LHCN-M2 (cell line): ENCODE measurements around the gene GPSM1. TPM values are rescaled to one million over a fixed set of nuclear protein-coding genes. Genes with fewer than 3 reads are reported as not detected.

Source experiments
- DNase-seq: peaks from one replicate; pipeline ENCODE4 v3.0.0-alpha.2; 2012; ENCODE audit warnings: low read depth
- total RNA-seq: library from RNA; depleted of rRNA; stranded (reverse); fragments of >200 nt; gene quantifications from 2 replicates; pipeline ENCODE4 v1.2.3, GENCODE V29; 2014

Gene GPSM1
- total RNA-seq, 1 experiment from 2014 or later, result 34.1 TPM

DNA sequence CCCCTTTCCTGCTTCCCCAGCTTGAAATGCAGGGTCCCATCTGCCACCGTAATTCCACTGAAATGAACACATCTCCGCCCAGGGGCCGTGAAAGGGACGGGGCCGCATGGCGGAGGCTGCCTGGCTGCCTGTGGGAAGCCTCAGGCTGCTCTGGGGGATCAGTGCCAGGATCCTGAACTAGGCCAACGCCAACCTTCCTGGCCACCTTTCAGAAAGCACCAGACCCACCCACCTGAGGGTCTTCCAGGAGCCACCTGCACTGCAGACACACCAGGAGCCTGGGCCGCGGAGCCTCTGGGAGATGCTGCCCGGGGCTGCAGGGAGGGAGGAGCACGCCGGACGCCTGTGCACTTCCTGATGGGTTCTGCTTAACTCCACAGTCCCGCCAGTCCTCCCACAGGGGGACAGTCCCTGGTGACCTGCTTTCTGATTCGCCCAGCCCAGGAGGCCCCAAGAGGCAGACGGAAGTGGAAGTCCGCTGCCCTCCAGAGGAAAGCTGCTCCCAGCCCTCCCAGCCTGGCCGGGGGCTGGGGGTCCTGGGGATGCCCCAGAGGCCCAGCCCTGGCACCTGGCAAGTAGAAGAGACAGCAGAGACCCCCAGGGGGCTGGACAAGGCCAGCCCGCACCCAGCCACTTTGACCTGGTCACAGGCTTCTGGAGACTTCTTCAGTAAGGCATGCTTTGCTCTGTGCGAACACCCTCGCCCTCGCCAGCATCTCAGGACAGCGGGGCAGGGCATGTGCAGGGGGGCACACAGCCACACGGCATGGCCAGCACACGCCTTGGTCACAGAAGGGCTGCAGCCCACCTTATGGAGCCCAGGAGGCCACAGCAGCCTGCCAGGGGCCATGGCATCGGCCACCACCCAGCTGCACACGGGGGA, 46.2 kb downstream of the GPSM1 start, which contains the start of gene CARD9:
Gene CARD9 (minus strand): TSS at position 370 of the 883 bp plus-strand sequence. CDS start 1,591 bp downstream, outside the sequence.
- no peak for DNase-seq

DNA sequence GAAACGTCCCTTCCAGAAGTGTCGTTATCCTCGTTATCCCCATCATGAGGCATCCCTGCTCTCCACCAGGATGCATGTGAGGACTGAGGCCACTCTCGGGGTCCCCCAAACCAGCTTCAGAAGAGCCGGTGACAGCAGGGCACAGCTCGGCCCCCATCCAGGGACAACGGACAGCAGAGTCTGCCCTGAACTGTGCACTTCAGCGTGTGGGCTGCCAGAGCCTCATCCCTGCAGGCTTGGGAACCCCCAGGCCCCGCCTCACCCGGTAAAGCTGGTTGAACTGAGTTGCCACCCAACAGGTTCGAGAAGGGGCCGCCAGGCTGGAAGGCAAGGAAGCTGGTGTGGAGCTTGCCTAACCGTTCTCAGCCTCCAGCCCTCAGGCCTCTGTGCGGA, 46.8 kb downstream of the GPSM1 start:
- no peak for DNase-seq

DNA sequence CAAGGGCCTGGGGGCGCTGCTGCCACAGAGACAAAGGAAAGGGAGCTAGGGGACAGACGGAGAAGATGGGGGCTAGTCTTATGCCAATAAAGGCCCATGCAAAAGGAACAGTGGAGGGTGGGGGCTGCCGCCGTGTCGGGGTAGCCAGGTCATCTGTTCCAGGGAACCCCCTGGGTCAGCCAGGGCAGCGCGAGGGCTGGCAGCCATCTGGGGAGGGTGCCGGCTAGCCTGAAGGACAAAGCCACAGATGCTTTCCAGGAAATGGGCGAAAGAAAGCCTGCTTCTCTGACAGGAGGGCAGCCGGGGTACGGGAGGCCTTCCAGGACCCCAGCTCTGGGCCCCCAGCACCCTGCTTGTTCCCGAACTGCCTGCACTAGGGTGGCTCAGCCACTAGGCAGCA, 47.8 kb downstream of the GPSM1 start:
- no peak for DNase-seq

DNA sequence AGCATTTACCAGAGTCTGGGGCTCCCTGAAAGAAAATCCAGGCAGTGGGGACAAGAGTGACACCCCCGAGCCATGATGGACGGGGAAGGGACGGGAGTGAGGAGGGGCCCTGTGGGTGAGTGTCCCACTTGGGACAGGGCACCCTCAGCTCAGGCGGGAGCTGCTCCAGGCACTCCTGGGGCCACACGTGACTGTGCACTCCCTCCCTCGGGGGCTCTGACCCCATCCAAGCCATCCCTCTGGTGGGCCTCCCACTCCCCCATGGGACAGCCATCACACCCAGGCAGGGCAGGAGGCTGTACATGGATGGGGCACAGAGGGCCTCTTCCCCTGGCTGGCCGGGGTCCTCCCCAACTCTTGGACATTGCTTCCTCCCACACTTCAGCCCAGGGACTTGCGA, 49.1 kb downstream of the GPSM1 start:
- DNase-seq, result no peak

DNA sequence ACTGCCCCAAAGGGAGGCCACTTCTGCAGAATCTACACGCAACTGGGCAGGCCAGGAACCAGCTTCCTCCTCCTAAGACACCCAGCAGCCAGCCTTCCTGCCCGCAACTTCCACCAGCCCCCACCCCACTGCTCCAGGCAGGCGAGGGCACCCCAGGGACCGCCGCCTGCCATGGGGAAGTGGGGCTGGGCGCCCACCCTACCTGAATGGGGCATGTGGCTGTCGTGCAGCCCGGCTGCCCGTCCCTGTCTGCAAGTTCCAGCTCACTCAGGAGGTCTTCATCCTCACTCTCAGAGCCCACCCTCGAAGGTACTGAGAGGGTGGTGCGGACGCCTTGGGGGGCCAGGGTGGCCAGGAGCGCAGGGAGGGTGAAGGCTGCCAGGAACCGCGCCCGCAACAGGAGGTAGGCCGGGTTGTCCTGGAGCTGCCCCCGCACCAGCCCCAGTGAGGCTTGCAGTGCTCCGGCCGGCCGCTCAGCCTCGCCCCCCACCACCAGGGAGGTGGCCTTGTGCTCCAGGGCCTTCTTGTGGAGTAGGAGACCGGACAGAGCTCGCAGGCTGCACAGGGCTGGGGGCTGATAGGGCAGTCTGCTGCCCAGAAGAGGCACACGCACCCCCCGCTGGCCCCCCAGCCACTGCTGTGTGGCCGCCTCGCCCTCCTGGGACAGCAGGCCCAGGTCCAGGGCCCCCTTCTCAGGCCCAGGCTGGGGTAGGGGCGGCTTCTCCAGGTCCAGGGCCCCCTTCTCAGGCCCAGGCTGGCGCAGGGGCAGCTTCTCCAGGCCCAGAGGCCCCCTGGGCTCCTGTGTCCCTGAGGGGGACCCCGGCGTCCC, 50.2 kb downstream of the GPSM1 start:
- DNase-seq, result no peak

DNA sequence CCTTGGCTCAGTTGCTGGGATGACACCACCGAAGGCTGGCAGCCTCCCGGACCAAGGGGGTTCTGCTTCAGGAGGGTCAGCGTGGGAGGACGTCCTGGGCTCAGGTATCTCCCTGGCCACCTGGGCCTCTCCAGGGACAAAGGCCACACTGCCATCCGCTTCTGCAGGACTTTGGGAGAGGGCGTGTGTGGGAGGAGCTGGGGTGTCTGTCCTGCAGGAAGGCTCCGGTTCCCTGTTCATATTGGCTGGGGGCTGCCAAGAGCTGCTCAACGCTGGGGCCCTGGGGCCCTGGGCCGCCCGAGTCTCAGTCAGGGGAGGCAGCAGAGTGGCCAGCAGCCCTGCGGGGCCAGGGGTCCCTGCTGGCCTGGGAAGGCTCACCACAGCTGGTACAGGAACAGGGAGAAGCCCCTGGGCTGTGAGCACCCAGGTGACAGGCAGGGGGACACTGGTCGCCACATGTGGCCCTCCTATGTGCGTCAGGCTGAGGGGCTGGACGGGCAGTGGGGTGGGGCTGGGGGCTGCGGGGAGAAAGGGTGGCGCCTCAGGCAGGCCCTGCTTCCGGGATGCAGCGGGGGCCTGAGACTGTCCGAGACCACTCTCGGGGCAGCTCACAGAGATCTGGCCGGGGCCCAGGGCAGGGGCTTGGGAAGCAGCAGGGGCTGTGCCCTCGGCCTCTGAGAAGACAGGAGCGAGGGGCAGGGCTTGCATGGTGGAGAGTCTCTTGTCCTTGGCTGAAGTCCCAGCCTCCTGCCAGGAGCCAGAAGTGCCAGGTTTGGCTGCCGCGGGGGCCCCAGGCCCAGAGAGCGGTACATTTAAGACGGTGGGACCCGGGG, 51.0 kb downstream of the GPSM1 start:
- DNase-seq, result no peak

DNA sequence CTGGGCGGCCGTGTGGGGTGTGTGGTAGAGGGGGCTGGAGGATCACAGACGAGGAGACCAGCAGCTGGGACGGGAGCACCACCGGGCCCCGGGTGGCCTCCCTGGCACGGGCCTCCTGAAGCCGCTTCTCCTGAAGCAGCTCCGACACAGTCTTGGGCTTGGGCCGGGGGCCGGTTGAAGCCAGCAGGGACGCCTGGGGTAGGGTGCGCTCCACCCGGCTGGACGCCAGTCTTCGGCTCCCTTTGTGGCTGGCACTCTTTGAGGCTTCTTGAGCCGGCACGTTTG, 51.6 kb downstream of the GPSM1 start:
- DNase-seq, result no peak

DNA sequence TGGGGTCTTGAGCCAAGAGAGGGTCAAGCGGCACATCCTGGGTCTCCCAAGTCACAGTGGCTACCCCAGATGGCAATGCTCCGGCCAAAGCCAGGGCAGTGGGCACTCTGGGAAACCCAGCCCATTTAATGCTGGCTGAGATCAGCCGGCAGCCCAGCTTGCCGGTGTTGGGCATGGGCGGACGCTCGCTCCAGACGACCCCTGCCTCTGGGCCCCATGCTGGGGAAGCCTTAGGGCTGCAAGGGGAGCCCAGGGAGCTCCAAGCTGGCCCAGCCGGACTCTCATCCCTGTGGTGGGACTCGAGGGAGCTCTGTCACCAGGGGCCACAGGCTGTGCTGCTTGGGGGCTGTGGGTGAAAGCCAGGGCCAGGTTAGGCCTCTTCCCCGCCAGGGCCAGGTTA, 52.1 kb downstream of the GPSM1 start:
- no peak for DNase-seq

DNA sequence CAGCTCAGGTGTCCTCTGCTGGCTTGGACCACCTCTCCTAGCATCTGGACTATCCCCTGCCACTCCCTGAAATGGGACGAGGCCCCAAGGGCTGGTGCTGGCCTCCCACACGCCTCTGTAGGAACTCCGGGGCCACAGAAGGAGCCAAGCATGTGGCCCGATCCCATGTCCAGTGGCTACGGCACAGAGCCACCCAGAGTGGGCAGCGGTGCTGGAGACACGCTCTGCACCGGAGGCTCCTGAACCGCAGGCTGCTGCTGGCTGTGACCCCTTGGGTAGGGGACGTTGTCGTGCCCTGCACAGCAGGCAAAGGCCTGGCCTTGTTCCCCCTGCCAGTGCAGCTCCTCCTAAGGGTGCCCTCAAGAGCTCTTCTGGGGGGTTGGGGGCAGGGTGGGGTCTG, 52.6 kb downstream of the GPSM1 start:
- no peak for DNase-seq

DNA sequence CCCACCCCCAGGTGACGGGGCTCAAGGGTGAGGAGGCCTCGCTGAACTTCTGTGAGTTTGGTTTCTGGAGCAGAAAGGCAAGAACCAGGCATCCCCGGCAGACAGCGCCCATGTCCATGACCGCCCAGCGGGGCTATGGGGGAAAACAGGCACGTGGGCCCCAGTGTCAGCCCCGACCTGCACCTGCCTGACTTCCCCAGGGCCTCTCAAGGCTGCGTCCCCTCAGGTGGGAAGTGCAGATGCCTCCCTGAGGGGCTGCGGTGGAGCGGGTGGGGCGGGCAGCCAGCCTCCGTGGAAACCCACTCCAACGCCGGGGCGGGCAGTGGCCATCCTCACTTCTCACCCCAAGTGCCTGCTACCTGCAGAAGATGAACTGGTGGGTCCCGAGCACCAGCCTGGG, 53.0 kb downstream of the GPSM1 start:
- DNase-seq, result no peak

DNA sequence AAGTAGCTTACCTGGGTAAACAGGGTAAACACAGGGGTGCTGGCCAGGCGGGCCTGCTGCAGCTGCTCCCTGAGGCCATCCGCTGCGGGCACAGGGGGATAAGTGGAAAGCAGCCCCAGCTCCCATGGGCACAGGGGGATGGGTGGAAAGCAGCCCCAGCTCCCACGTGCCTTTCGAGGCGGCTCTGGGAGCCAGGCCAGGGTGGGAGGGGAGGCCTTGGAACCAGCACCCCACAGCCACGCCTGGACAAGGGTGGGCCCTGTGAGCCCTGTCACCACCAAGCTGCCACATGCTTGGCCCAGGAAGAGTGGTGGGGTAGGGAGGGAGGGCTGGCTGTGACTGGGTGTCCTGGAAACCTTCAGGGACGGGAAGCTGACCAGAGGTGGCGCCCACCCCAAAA, 54.0 kb downstream of the GPSM1 start:
- DNase-seq, result no peak

DNA sequence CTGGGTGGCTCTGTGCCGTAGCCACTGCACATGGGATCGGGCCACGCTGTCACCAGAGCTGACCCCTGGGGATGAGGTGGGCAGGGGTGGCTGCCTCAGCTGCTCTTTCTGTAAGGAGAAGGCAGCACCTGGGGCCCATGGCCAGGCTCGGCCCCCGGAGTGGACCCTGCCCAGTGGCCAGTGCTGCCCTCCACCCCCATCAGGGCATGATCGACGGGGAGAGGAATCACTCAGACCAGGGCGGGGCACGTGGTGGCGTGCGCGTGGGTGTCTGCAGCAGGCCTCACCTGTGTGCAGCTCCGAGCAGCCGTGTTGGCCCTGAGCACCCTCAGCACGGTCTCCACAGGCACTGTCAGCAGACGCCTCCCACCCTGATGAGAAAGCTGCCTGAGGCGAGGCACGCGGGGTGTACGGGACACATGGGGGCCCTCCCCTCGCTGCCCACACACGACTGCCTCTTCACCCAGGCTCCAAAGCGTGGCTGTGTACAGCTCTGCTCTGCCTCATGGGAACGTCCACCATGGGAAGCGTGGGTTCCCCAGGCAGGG, 54.7 kb downstream of the GPSM1 start:
- DNase-seq, result no peak

DNA sequence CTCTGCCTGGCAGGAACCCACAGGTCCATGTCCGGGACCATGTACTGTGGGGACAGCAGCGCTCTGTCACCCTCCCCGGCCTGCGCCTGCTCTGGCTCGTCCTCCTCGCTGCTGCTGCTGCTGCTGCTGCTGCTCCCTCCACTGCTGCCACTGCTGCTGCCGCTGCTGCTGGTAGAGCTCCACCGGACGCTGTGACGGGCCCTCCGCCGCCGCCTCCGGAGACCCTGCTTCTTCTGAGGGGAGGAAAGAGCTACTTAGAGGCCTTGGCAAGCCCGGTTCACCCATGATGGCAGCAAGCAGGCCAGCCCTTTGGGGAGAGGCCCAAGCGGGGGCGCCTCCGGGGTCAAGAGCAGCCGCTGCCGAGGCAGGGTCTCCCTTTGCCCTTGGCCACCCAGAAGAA, 56.1 kb downstream of the GPSM1 start:
- DNase-seq, result no peak

DNA sequence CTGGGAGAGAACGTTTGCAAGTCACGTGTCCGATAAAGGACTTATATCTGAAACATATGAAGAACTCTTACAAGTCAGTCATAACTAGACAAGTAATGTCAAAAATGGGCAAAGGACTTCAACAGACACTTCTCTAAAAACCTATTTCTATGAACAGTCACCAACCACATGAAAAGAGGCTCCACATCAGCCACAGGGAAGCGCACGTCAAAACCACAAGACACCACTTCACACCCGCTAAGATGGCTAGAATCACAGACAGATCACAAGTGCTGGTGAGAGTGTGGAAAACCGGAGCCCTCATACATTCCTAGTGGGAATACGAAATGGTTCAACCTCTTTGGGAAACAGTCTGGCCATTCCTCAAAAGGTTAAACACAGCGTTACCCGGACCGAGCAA, 57.7 kb downstream of the GPSM1 start:
- DNase-seq, result no peak

DNA sequence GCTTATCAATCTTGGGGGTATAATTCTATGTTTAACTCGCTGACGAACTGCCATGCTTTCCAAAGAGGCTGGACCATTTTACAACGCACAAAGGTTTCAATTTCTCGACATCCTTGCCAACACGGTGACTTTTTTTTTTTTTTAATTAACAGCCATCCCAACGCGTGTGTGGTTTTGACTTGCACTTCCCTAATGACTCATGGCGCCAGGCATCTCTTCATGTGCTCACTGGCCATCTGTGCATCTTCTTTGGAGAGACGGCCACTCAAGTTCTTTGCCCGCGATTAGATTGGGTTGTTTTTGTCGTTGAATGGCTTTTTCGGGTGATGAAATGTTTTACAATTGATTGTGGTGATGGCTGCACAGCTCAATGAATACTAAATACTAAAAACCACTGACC, 58.7 kb downstream of the GPSM1 start:
- no peak for DNase-seq

DNA sequence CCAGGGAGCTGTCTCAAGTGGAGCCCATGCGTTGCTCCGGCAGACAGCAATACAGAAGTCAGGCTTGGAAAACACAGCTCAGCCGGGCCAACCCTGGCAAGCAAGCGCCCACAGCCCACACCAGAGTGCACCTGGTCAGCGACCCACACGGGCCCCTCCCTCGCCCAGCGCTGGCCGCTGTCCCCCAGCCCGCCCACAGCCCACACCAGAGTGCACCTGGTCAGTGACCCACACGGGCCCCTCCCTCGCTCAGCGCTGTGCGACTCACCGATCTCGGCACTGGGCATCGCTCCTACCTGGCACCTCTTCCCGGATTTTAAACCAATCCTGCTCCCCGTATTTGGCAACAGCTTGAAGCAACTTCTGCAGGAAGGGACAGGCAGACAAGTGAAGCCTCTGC, 59.9 kb downstream of the GPSM1 start:
- no peak for DNase-seq

DNA sequence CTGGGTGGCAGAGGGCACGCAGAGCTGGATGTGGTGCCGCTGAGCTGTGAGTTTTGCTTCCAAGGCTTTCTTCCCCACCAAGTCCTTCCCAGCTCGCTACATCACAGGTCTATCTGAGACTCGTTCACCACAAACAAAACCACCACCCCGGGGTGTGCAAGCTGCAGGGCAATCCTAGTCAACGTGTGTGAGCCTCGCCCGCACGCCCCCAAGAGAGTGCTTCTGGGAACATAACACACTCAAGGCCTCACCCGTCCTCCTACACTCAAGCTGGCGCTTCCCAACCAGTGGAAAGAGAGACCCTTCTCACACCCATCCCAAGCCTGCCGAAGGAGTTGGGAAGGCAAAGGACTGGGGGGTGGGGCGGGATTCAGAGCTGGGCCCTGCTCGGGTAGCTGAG, 62.1 kb downstream of the GPSM1 start:
- DNase-seq, result no peak

DNA sequence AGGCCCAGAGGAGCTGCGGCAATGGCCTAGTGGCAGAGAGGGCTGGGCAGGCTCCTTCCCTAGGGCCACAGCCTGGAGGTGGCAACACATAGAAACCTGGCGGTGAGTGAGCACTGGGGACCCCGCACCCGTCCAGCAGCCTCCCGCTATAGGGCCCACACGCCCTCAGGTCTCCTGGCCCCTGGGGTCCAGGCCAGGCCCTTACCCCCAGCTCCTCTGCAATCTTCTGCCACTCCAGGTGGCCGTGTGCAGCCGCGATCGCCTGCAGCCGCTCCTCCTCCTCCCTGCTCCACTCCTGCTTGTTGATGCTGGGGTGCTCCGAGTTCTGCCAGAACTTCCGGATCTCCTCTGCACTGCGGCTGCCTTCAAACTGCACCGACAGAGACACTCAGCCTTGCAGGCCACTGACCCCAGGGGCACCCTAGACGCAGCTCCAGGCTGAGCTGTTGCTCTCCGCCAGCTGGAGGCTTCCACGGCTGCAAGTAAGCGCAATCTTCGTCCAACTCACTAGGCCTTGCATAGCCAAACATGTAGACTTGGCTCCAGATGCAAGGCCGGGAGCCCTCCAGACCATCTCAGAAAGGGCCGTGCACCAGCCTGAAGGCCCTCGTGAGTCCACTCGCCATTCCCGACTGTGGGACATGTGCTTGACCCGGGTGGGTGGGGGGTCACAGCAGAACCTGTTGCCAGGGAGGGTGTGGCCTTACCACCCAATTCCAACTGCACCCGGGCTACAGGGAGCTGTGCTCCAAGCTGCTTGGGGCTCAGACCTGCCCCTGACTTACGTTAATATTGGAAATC, 64.6 kb downstream of the GPSM1 start:
- no peak for DNase-seq

DNA sequence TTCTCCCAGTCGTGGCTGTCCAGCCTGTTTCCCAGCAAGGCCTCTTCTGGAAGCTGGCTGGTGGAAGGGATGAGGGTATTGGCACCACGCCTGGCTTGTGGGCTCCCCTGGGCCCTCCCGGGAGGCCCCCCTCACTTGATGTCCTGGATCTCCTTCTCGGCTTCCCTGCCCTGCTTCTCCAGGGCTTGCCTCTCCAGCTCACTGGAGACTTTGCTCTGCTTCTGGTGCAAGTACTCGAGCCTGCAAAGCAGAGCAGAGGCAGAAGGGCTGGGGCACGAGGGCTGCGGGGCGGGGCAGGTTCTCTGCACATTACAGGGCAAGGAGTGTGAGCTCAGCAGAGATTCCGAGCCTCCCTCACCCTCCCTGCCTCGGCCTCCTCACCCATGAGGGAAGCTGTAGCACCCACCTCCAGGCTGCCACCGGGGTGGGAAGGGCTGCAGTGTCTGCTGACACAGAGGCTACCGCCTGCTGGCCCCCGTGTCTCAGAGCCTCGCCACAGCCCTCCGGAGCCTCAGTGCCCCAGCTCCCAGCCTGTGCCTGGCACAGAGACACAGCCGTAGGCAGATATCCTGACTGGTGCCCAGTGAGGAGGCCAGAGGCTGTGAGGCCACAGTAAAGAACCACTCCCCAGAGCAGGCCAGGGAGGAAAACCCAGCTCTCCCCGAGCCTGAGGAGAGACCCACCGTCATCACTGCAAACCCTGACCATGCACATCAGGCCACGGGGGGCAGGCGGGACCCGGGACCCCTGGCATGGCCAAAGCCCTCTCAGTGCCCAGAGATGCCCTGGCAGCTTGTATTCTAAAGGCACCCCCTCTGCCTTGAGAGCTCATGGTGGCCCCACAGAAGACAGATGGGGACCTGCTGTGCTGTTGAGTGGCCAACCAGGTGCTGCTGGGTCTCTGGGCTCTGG, 65.5 kb downstream of the GPSM1 start:
- DNase-seq, result no peak

DNA sequence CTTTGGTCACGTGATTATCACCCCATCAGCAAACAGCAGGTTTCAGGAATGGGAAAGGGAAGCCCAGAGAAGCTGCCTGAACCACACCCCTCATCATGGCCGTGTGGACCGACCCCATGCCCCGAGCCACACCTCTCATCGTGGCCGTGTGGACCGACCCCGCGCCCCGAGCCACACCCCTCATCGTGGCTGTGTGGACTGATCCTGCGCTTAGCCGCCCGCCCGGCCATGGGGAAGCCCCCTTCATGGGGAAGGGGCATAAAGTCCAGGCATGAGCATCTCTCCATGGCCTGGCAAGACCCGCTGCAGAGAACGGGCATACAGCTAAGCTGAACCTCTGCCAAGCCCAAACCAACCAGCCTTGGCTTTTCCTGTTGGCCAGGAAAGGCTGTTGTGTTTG, 66.2 kb downstream of the GPSM1 start:
- DNase-seq, result no peak
